SK-N-SH treated with all-trans-retinoic acid at 6 μM for 48 hours (cell line): ENCODE results near the gene BATF.

Experiments
- ATAC-seq: fragments of 200-7000 bp; cut with Tn5 transposase; 3 replicates; pipeline ENCODE4 v1.9.1; 2020; ENCODE audit warnings: mild to moderate bottlenecking, moderate library complexity
- ARNTL ChIP-seq: fragments of 450-650 bp; formaldehyde crosslinking; IDR thresholded peaks from 2 replicates; pipeline ENCODE4 v1.5.0; 2020; ENCODE audit warnings: low read depth, mild to moderate bottlenecking, moderate library complexity, borderline replicate concordance
- BACH2 ChIP-seq: fragments of 250-450 bp; sonication (Bioruptor Pico); IDR thresholded peaks from 2 replicates; pipeline ENCODE4 v1.9.0; 2021; ENCODE audit warnings: mild to moderate bottlenecking, borderline replicate concordance
- CSDC2 ChIP-seq: fragments of 250-450 bp; sonication (Bioruptor Pico); IDR thresholded peaks from 2 replicates; pipeline ENCODE4 v1.5.0; 2020; ENCODE audit warnings: mild to moderate bottlenecking, moderate library complexity
- ESRRG ChIP-seq: fragments of 250-450 bp; sonication (Bioruptor Pico); IDR thresholded peaks from 2 replicates; pipeline ENCODE4 v1.6.1; 2021; ENCODE audit warnings: mild to moderate bottlenecking
- GLIS3 ChIP-seq: fragments of 250-450 bp; sonication (Bioruptor Pico); IDR thresholded peaks from 2 replicates; pipeline ENCODE4 v1.5.0; 2020; ENCODE audit warnings: mild to moderate bottlenecking, moderate library complexity
- ISL1 ChIP-seq: fragments of 250-450 bp; sonication (Bioruptor Pico); IDR thresholded peaks from 2 replicates; pipeline ENCODE4 v2.1.2; 2022; ENCODE audit warnings: mild to moderate bottlenecking, moderate library complexity
- OSR1 ChIP-seq: fragments of 250-450 bp; sonication (Bioruptor Pico); IDR thresholded peaks from 2 replicates; pipeline ENCODE4 v1.8.0; 2022; ENCODE audit warnings: moderate library complexity, mild to moderate bottlenecking, inconsistent platforms
- PPARA ChIP-seq: fragments of 250-450 bp; sonication (Bioruptor Pico); IDR thresholded peaks from 2 replicates; pipeline ENCODE4 v1.5.0; 2020; ENCODE audit warnings: mild to moderate bottlenecking, borderline replicate concordance
- SNAI2 ChIP-seq: fragments of 250-450 bp; sonication (Bioruptor Pico); IDR thresholded peaks from 2 replicates; pipeline ENCODE4 v1.5.0; 2020; ENCODE audit warnings: mild to moderate bottlenecking, moderate library complexity
- TCF4 ChIP-seq: fragments of 250-450 bp; sonication (Bioruptor Pico); IDR thresholded peaks from 2 replicates; pipeline ENCODE4 v1.8.0; 2021; ENCODE audit warnings: mild to moderate bottlenecking, moderate library complexity, borderline replicate concordance
- TSHZ2 ChIP-seq: fragments of 250-450 bp; sonication (Bioruptor Pico); IDR thresholded peaks from 2 replicates; pipeline ENCODE4 v1.5.0; 2020; ENCODE audit warnings: mild to moderate bottlenecking, moderate library complexity
- ZC3H10 ChIP-seq: fragments of 250-450 bp; sonication (Bioruptor Pico); IDR thresholded peaks from 2 replicates; pipeline ENCODE4 v1.5.1; 2021; ENCODE audit warnings: mild to moderate bottlenecking, moderate library complexity
- ZFP3 ChIP-seq: fragments of 250-450 bp; sonication (Bioruptor Pico); IDR thresholded peaks from 2 replicates; pipeline ENCODE4 v1.5.0; 2020; ENCODE audit warnings: mild to moderate bottlenecking, moderate library complexity
- ZFP30 ChIP-seq: fragments of 450-650 bp; formaldehyde crosslinking; IDR thresholded peaks from 2 replicates; pipeline ENCODE4 v1.5.0; 2022; ENCODE audit warnings: mild to moderate bottlenecking, moderate library complexity
- ZNF565 ChIP-seq: fragments of 450-650 bp; formaldehyde crosslinking; conservative IDR thresholded peaks from 2 replicates; pipeline ENCODE4 v1.5.0; 2020; ENCODE audit warnings: low read depth, mild to moderate bottlenecking, moderate library complexity
- ZNF70 ChIP-seq: fragments of 450-650 bp; formaldehyde crosslinking; IDR thresholded peaks from 2 replicates; pipeline ENCODE4 v1.5.0; 2020; ENCODE audit warnings: mild to moderate bottlenecking, moderate library complexity
- ZNF8 ChIP-seq: fragments of 450-650 bp; formaldehyde crosslinking; IDR thresholded peaks from 2 replicates; pipeline ENCODE4 v1.5.0; 2020; ENCODE audit warnings: mild to moderate bottlenecking, moderate library complexity
- TF ChIP-seq, protein P1 (sequence below): fragments of 250-450 bp; sonication (Bioruptor Pico); IDR thresholded peaks from 2 replicates; pipeline ENCODE4 v1.8.0; 2021; ENCODE audit warnings: low read depth, mild to moderate bottlenecking, moderate library complexity, borderline replicate concordance
- TF ChIP-seq, protein P2 (sequence below): fragments of 250-450 bp; sonication (Bioruptor Pico); IDR thresholded peaks from 2 replicates; pipeline ENCODE4 v1.5.1; 2021; ENCODE audit warnings: mild to moderate bottlenecking, moderate library complexity
- TF ChIP-seq, protein P3 (sequence below): fragments of 250-450 bp; sonication (Bioruptor Pico); IDR thresholded peaks from 2 replicates; pipeline ENCODE4 v1.8.0; 2020; ENCODE audit warnings: mild to moderate bottlenecking, moderate library complexity, borderline replicate concordance
- TF ChIP-seq, protein P4 (sequence below): fragments of 250-450 bp; sonication (Bioruptor Pico); IDR thresholded peaks from 2 replicates; pipeline ENCODE4 v1.5.1; 2020; ENCODE audit warnings: low read depth, mild to moderate bottlenecking, moderate library complexity

Gene BATF

GRCh38 chr14:75521415-75522199, 662 bp upstream of the BATF start:
- ATAC-seq: no peak
- TF ChIP-seq, protein P1, sequence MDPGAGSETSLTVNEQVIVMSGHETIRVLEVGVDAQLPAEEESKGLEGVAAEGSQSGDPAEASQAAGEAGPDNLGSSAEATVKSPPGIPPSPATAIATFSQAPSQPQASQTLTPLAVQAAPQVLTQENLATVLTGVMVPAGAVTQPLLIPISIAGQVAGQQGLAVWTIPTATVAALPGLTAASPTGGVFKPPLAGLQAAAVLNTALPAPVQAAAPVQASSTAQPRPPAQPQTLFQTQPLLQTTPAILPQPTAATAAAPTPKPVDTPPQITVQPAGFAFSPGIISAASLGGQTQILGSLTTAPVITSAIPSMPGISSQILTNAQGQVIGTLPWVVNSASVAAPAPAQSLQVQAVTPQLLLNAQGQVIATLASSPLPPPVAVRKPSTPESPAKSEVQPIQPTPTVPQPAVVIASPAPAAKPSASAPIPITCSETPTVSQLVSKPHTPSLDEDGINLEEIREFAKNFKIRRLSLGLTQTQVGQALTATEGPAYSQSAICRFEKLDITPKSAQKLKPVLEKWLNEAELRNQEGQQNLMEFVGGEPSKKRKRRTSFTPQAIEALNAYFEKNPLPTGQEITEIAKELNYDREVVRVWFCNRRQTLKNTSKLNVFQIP (CRISPR knock-in tag): no peak
- TF ChIP-seq ZNF70 (CRISPR knock-in tag) (no peak), ZFP30 (CRISPR knock-in tag) (no peak), ZNF565 (CRISPR knock-in tag) (no peak), BACH2 (CRISPR knock-in tag) (no peak), ESRRG (CRISPR knock-in tag) (no peak), SNAI2 (CRISPR knock-in tag) (no peak), TCF4 (CRISPR knock-in tag) (no peak), PPARA (CRISPR knock-in tag) (no peak), ARNTL (CRISPR knock-in tag) (no peak), OSR1 (CRISPR knock-in tag) (no peak), ZFP3 (no peak), ISL1 (CRISPR knock-in tag) (no peak), GLIS3 (CRISPR knock-in tag) (no peak), CSDC2 (CRISPR knock-in tag) (no peak)
- TF ChIP-seq, protein P2, sequence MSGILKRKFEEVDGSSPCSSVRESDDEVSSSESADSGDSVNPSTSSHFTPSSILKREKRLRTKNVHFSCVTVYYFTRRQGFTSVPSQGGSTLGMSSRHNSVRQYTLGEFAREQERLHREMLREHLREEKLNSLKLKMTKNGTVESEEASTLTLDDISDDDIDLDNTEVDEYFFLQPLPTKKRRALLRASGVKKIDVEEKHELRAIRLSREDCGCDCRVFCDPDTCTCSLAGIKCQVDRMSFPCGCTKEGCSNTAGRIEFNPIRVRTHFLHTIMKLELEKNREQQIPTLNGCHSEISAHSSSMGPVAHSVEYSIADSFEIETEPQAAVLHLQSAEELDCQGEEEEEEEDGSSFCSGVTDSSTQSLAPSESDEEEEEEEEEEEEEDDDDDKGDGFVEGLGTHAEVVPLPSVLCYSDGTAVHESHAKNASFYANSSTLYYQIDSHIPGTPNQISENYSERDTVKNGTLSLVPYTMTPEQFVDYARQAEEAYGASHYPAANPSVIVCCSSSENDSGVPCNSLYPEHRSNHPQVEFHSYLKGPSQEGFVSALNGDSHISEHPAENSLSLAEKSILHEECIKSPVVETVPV: no peak
- TF ChIP-seq, protein P3, sequence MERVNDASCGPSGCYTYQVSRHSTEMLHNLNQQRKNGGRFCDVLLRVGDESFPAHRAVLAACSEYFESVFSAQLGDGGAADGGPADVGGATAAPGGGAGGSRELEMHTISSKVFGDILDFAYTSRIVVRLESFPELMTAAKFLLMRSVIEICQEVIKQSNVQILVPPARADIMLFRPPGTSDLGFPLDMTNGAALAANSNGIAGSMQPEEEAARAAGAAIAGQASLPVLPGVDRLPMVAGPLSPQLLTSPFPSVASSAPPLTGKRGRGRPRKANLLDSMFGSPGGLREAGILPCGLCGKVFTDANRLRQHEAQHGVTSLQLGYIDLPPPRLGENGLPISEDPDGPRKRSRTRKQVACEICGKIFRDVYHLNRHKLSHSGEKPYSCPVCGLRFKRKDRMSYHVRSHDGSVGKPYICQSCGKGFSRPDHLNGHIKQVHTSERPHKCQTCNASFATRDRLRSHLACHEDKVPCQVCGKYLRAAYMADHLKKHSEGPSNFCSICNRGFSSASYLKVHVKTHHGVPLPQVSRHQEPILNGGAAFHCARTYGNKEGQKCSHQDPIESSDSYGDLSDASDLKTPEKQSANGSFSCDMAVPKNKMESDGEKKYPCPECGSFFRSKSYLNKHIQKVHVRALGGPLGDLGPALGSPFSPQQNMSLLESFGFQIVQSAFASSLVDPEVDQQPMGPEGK (CRISPR knock-in tag): no peak
- TF ChIP-seq, protein P4, sequence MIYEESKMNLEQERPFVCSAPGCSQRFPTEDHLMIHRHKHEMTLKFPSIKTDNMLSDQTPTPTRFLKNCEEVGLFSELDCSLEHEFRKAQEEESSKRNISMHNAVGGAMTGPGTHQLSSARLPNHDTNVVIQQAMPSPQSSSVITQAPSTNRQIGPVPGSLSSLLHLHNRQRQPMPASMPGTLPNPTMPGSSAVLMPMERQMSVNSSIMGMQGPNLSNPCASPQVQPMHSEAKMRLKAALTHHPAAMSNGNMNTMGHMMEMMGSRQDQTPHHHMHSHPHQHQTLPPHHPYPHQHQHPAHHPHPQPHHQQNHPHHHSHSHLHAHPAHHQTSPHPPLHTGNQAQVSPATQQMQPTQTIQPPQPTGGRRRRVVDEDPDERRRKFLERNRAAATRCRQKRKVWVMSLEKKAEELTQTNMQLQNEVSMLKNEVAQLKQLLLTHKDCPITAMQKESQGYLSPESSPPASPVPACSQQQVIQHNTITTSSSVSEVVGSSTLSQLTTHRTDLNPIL (CRISPR knock-in tag): no peak

- no peak for ATAC-seq
- TF ChIP-seq, protein P1 (CRISPR knock-in tag): no peak
- TF ChIP-seq ZC3H10 (CRISPR knock-in tag) (no peak), ZNF70 (CRISPR knock-in tag) (no peak), TSHZ2 (CRISPR knock-in tag) (no peak), SNAI2 (CRISPR knock-in tag) (no peak), ZNF8 (CRISPR knock-in tag) (no peak), BACH2 (CRISPR knock-in tag) (no peak), PPARA (CRISPR knock-in tag) (no peak), GLIS3 (CRISPR knock-in tag) (no peak), ZFP30 (CRISPR knock-in tag) (no peak), ZNF565 (CRISPR knock-in tag) (no peak), CSDC2 (CRISPR knock-in tag) (no peak), TCF4 (CRISPR knock-in tag) (no peak), OSR1 (CRISPR knock-in tag) (no peak)
- TF ChIP-seq, protein P2: no peak
- TF ChIP-seq, protein P4 (CRISPR knock-in tag): no peak
- TF ChIP-seq, protein P3 (CRISPR knock-in tag): no peak
Measured at GRCh38 chr14:75522983-75523318, 682 bp downstream of the BATF start.
